Activated naive CD4-positive, alpha-beta T cell treated with Interleukin-2 at 50 U/mL for 16 hours (primary cell): ENCODE measurements around the gene ERAP2.

ENCODE experiments used
- DNase-seq: peaks from one replicate; pipeline ENCODE4 v3.0.0-alpha.2; 2020

Gene ERAP2

GRCh38 chr5:96934708-96935558, 58.6 kb downstream of the ERAP2 start:
- DNase-seq = peak; percentile 93

GRCh38 chr5:96935559-96936430, 59.5 kb downstream of the ERAP2 start, which contains the start of gene LNPEP:
LNPEP (plus strand) TSS chr5:96936080; CDS start chr5:96936156, 76 bp downstream.
- peak; percentile 95 for DNase-seq

GRCh38 chr5:96936431-96937320, 60.4 kb downstream of the ERAP2 start:
- peak; percentile 54 for DNase-seq

- no peak for DNase-seq
Observed at GRCh38 chr5:96940586-96940985, 64.3 kb downstream of the ERAP2 start.

- DNase-seq = no peak
Observed at GRCh38 chr5:96941140-96941539, 64.8 kb downstream of the ERAP2 start.

- DNase-seq = no peak
Observed at GRCh38 chr5:96942078-96942477, 65.8 kb downstream of the ERAP2 start.

GRCh38 chr5:96942911-96943310, 66.6 kb downstream of the ERAP2 start:
- no peak for DNase-seq

GRCh38 chr5:96943799-96944198, 67.5 kb downstream of the ERAP2 start:
- DNase-seq = no peak

- DNase-seq = no peak
Observed at GRCh38 chr5:96945144-96945897, 69.0 kb downstream of the ERAP2 start.

GRCh38 chr5:96946381-96946780, 70.1 kb downstream of the ERAP2 start:
- DNase-seq = no peak

GRCh38 chr5:96952118-96952750, 75.9 kb downstream of the ERAP2 start:
- DNase-seq = no peak

- DNase-seq = no peak
Observed at GRCh38 chr5:96952974-96953730, 76.9 kb downstream of the ERAP2 start.

- DNase-seq = peak; percentile 50
Observed at GRCh38 chr5:96957254-96958049, 81.2 kb downstream of the ERAP2 start.

GRCh38 chr5:96958977-96959376, 82.7 kb downstream of the ERAP2 start:
- DNase-seq = no peak

- no peak for DNase-seq
Observed at GRCh38 chr5:96961053-96961452, 84.8 kb downstream of the ERAP2 start.

- DNase-seq = no peak
Observed at GRCh38 chr5:96962540-96962991, 86.3 kb downstream of the ERAP2 start.

- DNase-seq = no peak
Observed at GRCh38 chr5:96963267-96963666, 87.0 kb downstream of the ERAP2 start.

GRCh38 chr5:96966801-96967200, 90.5 kb downstream of the ERAP2 start:
- no peak for DNase-seq

GRCh38 chr5:96967400-96967799, 91.1 kb downstream of the ERAP2 start:
- DNase-seq = no peak

GRCh38 chr5:96968074-96968473, 91.8 kb downstream of the ERAP2 start:
- DNase-seq = no peak
